CD4-positive, alpha-beta memory T cell (primary cell): ENCODE results near the gene THOC6. TPM values are rescaled to one million over a fixed set of nuclear protein-coding genes. Genes with fewer than 3 reads are reported as not detected.
A peak's percentile ranks its signal among the peaks of the same experiment; 100 is the strongest.

Experiments
- CTCF ChIA-PET: fragments of 350-600 bp; sonication (Branson Sonifier 250); formaldehyde crosslinking; loops from one replicate; lab custom pipeline; 2021; ENCODE audit warnings: inconsistent platforms; ENCODE audit not compliant: partially characterized antibody; lab: Charles Lee
- POLR2A ChIA-PET: fragments of 350-600 bp; sonication (Branson Sonifier 250); formaldehyde crosslinking; loops from one replicate; lab custom pipeline; 2021; ENCODE audit not compliant: partially characterized antibody; lab: Charles Lee
- DNase-seq, 5 donors: peaks; one replicate each; pipeline versions ENCODE4 v3.0.0 to v3.0.0-alpha.2; 2020 to 2022; ENCODE audit warnings: mixed read lengths in 1 of 5
- H3K27ac ChIP-seq: one replicate; pipeline ENCODE4 v1.7.0; 2013; ENCODE audit warnings: low read depth, low read length
- H3K27me3 ChIP-seq: 2 replicates; pipeline ENCODE4 v1.7.0; 2013; ENCODE audit warnings: mild to moderate bottlenecking, low read length, moderate library complexity; ENCODE audit not compliant: insufficient read depth
- H3K36me3 ChIP-seq: 2 replicates; pipeline ENCODE4 v1.7.0; 2013; ENCODE audit warnings: mild to moderate bottlenecking, low read length, moderate library complexity; ENCODE audit not compliant: insufficient read depth
- H3K4me1 ChIP-seq: 2 replicates; pipeline ENCODE4 v1.7.0; 2013; ENCODE audit warnings: mild to moderate bottlenecking, low read length, moderate library complexity; ENCODE audit not compliant: insufficient read depth
- H3K4me3 ChIP-seq, 2 donors: one replicate each; pipeline ENCODE4 v1.7.0; 2013; ENCODE audit warnings: low read length in 2 of 2, mild to moderate bottlenecking in 1 of 2
- H3K9me3 ChIP-seq, 2 donors: one replicate each; pipeline ENCODE4 v1.7.0; 2013; ENCODE audit warnings: low read length in 2 of 2, control low read depth in 1 of 2; ENCODE audit not compliant: control insufficient read depth in 1 of 2
- H3K27ac Mint-ChIP-seq, 7 donors: one replicate each; pipeline ENCODE4 v1.8.0; 2020 to 2021; ENCODE audit warnings: mixed read lengths in 7 of 7, mild to moderate bottlenecking in 6 of 7, inconsistent platforms in 3 of 7, moderate library complexity in 3 of 7
- H3K27me3 Mint-ChIP-seq, 2 donors: one replicate each; pipeline ENCODE4 v1.8.0; 2020 to 2021; ENCODE audit warnings: mixed read lengths in 2 of 2
- H3K36me3 Mint-ChIP-seq, 2 donors: one replicate each; pipeline ENCODE4 v1.8.0; 2020 to 2021; ENCODE audit warnings: mixed read lengths in 2 of 2, inconsistent platforms in 1 of 2, mild to moderate bottlenecking in 1 of 2
- H3K4me1 Mint-ChIP-seq, 4 donors: one replicate each; pipeline ENCODE4 v1.8.0; 2020 to 2021; ENCODE audit warnings: mixed read lengths in 4 of 4, mild to moderate bottlenecking in 1 of 4
- H3K4me3 Mint-ChIP-seq, 8 donors: one replicate each; pipeline ENCODE4 v1.8.0; 2020 to 2021; ENCODE audit warnings: mixed read lengths in 8 of 8, mild to moderate bottlenecking in 7 of 8, moderate library complexity in 6 of 8, inconsistent platforms in 3 of 8
- H3K9me3 Mint-ChIP-seq, 8 donors: one replicate each; pipeline ENCODE4 v1.8.0; 2020 to 2021; ENCODE audit warnings: mixed read lengths in 8 of 8, mild to moderate bottlenecking in 5 of 8, inconsistent platforms in 3 of 8, moderate library complexity in 1 of 8
- intact Hi-C: fragments of 100-400 bp; cut with micrococcal nuclease; formaldehyde crosslinking; loops from one replicate; pipeline ENCODE4 v1.15.1; 2023
- polyA plus RNA-seq, 2 donors: library from polyadenylated mRNA; unstranded; fragments of 300-500 nt; fragmentation: Illumina TruSeq; gene quantifications; one replicate each; pipeline ENCODE4 v1.2.3, GENCODE V29; 2021
- total RNA-seq, 2 experiments: library from RNA; stranded (reverse); gene quantifications; one replicate each; pipeline ENCODE4 v1.2.3, GENCODE V29; 2021

Gene THOC6
- total and polyA plus RNA-seq, 4 experiments from 2014 or later: 18.4 to 48.8 (median 32.0) TPM

- CTCF ChIA-PET: interaction anchor here (0.7 to 18.6 kb wide), 6 partner anchors 10 to 123 kb away, joined by 3 to 444 read pairs (median 8); partner anchors contain the start of genes CLDN9 and ZNF213
- Histone ChIP-seq H3K4me1 (peaks cover 8% of the 10 kb centered on the region), H3K9me3 (no peaks in the 10 kb centered on the region), H3K27me3 (peaks cover 50% of the 10 kb centered on the region), H3K27ac (no peak overlapping the region), H3K36me3 (no peaks in the 10 kb centered on the region), H3K4me3 (no peak overlapping the region)
- Mint-ChIP-seq H3K27ac (no peak overlapping the region), H3K36me3 (no peaks in the 10 kb centered on the region), H3K9me3 (peaks cover 0 to 1% (median 0%) of the 10 kb centered on the region in 8 donors), H3K27me3 (peaks cover 46 to 49% of the 10 kb centered on the region in 2 donors), H3K4me3 (peak overlapping the region in 3 of 8 donors; percentile 20 to 59 (median 40)), H3K4me1 (peaks cover 5 to 16% (median 10%) of the 10 kb centered on the region in 4 donors)
- POLR2A ChIA-PET: interaction anchor here (0.8 to 1.3 kb wide), 4 partner anchors 13 to 25 kb away, joined by 3 to 6 read pairs (median 4); no protein-coding TSS in a partner anchor
- intact Hi-C loops: no loop called here
- no peak for DNase-seq
Measured at GRCh38 chr16:3035289-3035971, 11.6 kb downstream of the THOC6 start.

GRCh38 chr16:3035972-3036725 lies 12.3 kb downstream of the THOC6 start:
- DNase-seq: no peak
- no peak overlapping the region for H3K27ac ChIP-seq
- peaks cover 8% of the 10 kb centered on the region for H3K4me1 ChIP-seq
- no peaks in the 10 kb centered on the region for H3K9me3 ChIP-seq
- intact Hi-C loops: no loop called here
- CTCF ChIA-PET: interaction anchor here (2.9 to 18.6 kb wide), 3 partner anchors 12 to 95 kb away, joined by 10 to 444 read pairs (median 277); partner anchors contain the start of genes CLDN9 and ZNF213
- H3K9me3 Mint-ChIP-seq: peaks cover 0 to 1% (median 0%) of the 10 kb centered on the region in 8 donors
- H3K4me3 Mint-ChIP-seq: peak overlapping the region in 5 of 8 donors; percentile 20 to 59 (median 40)
- peaks cover 5 to 16% (median 9%) of the 10 kb centered on the region in 4 donors for H3K4me1 Mint-ChIP-seq
- no peak overlapping the region for H3K4me3 ChIP-seq
- no peaks in the 10 kb centered on the region for H3K36me3 ChIP-seq
- peaks cover 48% of the 10 kb centered on the region for H3K27me3 ChIP-seq
- POLR2A ChIA-PET: interaction anchor here (0.8 to 3.8 kb wide), 5 partner anchors 12 to 26 kb away, joined by 3 to 14 read pairs (median 4); no protein-coding TSS in a partner anchor
- peak overlapping the region in 1 of 7 donors; percentile 30 for H3K27ac Mint-ChIP-seq
- no peaks in the 10 kb centered on the region for H3K36me3 Mint-ChIP-seq
- peaks cover 46 to 49% of the 10 kb centered on the region in 2 donors for H3K27me3 Mint-ChIP-seq

GRCh38 chr16:3036726-3037315 lies 13.0 kb downstream of the THOC6 start, which contains the start of gene BICDL2:
Gene BICDL2 (minus strand): TSS chr16:3036944. CDS start chr16:3035496, 1,448 bp downstream.
- no peaks in the 10 kb centered on the region for H3K9me3 ChIP-seq
- H3K36me3 ChIP-seq: no peaks in the 10 kb centered on the region
- intact Hi-C loops: no loop called here
- H3K4me1 ChIP-seq: peaks cover 8% of the 10 kb centered on the region
- peak within 1 kb of the TSS in 1 of 7 donors; percentile 30 for H3K27ac Mint-ChIP-seq
- H3K27me3 Mint-ChIP-seq: peaks cover 46 to 48% of the 10 kb centered on the region in 2 donors
- H3K36me3 Mint-ChIP-seq: no peaks in the 10 kb centered on the region
- H3K9me3 Mint-ChIP-seq: peaks cover 0 to 1% (median 0%) of the 10 kb centered on the region in 8 donors
- no peak within 1 kb of the TSS for H3K4me3 ChIP-seq
- peaks cover 4 to 12% (median 9%) of the 10 kb centered on the region in 4 donors for H3K4me1 Mint-ChIP-seq
- POLR2A ChIA-PET: interaction anchor here (1.2 to 3.8 kb wide), 2 partner anchors 12 to 18 kb away, joined by 3 to 14 read pairs; no protein-coding TSS in a partner anchor
- no peak within 1 kb of the TSS for H3K27ac ChIP-seq
- H3K4me3 Mint-ChIP-seq: peak within 1 kb of the TSS; percentile 31 to 81 (median 67)
- no peak for DNase-seq
- H3K27me3 ChIP-seq: peaks cover 48% of the 10 kb centered on the region
- CTCF ChIA-PET: interaction anchor here (1.3 to 2.9 kb wide), 2 partner anchors 9 to 12 kb away, joined by 7 to 10 read pairs; no protein-coding TSS in a partner anchor

GRCh38 chr16:3038256-3038655 lies 14.4 kb downstream of the THOC6 start:
- Mint-ChIP-seq H3K9me3 (no peaks in the 10 kb centered on the region), H3K36me3 (no peaks in the 10 kb centered on the region), H3K4me3 (no peak overlapping the region), H3K27me3 (peaks cover 40 to 42% of the 10 kb centered on the region in 2 donors), H3K4me1 (peaks cover 4 to 12% (median 9%) of the 10 kb centered on the region in 4 donors), H3K27ac (no peak overlapping the region)
- POLR2A ChIA-PET: interaction anchor here (1.4 to 3.8 kb wide), 2 partner anchors 10 to 17 kb away, joined by 4 to 14 read pairs; no protein-coding TSS in a partner anchor
- Histone ChIP-seq H3K36me3 (no peaks in the 10 kb centered on the region), H3K27ac (no peak overlapping the region), H3K27me3 (peaks cover 49% of the 10 kb centered on the region), H3K4me3 (no peak overlapping the region), H3K9me3 (no peaks in the 10 kb centered on the region), H3K4me1 (peaks cover 8% of the 10 kb centered on the region)
- CTCF ChIA-PET: interaction anchor here (1.0 to 8.2 kb wide), 4 partner anchors 9 to 97 kb away, joined by 3 to 80 read pairs (median 5); partner anchors contain the start of gene ZNF213
- intact Hi-C loops: no loop called here
- no peak for DNase-seq

GRCh38 chr16:3038896-3039295 lies 15.1 kb downstream of the THOC6 start:
- Histone ChIP-seq H3K36me3 (no peaks in the 10 kb centered on the region), H3K27me3 (peaks cover 53% of the 10 kb centered on the region), H3K27ac (no peak overlapping the region), H3K9me3 (no peaks in the 10 kb centered on the region), H3K4me3 (no peak overlapping the region), H3K4me1 (peaks cover 8% of the 10 kb centered on the region)
- Mint-ChIP-seq H3K36me3 (no peaks in the 10 kb centered on the region), H3K27ac (no peak overlapping the region), H3K4me3 (no peak overlapping the region), H3K27me3 (peaks cover 39% of the 10 kb centered on the region in 2 donors), H3K9me3 (no peaks in the 10 kb centered on the region), H3K4me1 (peaks cover 4 to 12% (median 9%) of the 10 kb centered on the region in 4 donors)
- intact Hi-C loops: no loop called here
- DNase-seq: no peak
- CTCF ChIA-PET: interaction anchor here (1.0 to 8.2 kb wide), 4 partner anchors 9 to 96 kb away, joined by 3 to 80 read pairs (median 5); partner anchors contain the start of gene ZNF213
- POLR2A ChIA-PET: interaction anchor here (1.0 to 3.8 kb wide), 3 partner anchors 10 to 90 kb away, joined by 3 to 14 read pairs (median 4); no protein-coding TSS in a partner anchor

GRCh38 chr16:3042376-3042775 lies 18.5 kb downstream of the THOC6 start:
- no peaks in the 10 kb centered on the region for H3K9me3 ChIP-seq
- no peak overlapping the region for H3K4me3 Mint-ChIP-seq
- H3K4me1 ChIP-seq: peaks cover 22% of the 10 kb centered on the region
- peaks cover 56% of the 10 kb centered on the region for H3K27me3 ChIP-seq
- H3K4me3 ChIP-seq: no peak overlapping the region
- H3K36me3 Mint-ChIP-seq: no peaks in the 10 kb centered on the region
- H3K4me1 Mint-ChIP-seq: peaks cover 6 to 13% (median 9%) of the 10 kb centered on the region in 4 donors
- H3K27me3 Mint-ChIP-seq: peaks cover 30 to 33% of the 10 kb centered on the region in 2 donors
- POLR2A ChIA-PET: interaction anchor here (1.2 to 1.4 kb wide), 4 partner anchors 9 to 22 kb away, joined by 4 to 5 read pairs (median 4); partner anchors contain the start of gene TNFRSF12A
- H3K27ac Mint-ChIP-seq: no peak overlapping the region
- CTCF ChIA-PET: interaction anchor here (0.9 to 8.2 kb wide), 5 partner anchors 9 to 87 kb away, joined by 3 to 80 read pairs (median 7); partner anchors contain the start of gene IL32
- no peaks in the 10 kb centered on the region for H3K36me3 ChIP-seq
- H3K27ac ChIP-seq: no peak overlapping the region
- intact Hi-C loops: no loop called here
- DNase-seq: no peak
- H3K9me3 Mint-ChIP-seq: no peaks in the 10 kb centered on the region
